Measurements from ENCODE around the gene RNU4-1. TPM values are rescaled to one million over a fixed set of nuclear protein-coding genes. Genes with fewer than 3 reads are reported as not detected.

RNU4-1 gene
- polyA plus RNA-seq, 1 donor: not detected

DNA sequence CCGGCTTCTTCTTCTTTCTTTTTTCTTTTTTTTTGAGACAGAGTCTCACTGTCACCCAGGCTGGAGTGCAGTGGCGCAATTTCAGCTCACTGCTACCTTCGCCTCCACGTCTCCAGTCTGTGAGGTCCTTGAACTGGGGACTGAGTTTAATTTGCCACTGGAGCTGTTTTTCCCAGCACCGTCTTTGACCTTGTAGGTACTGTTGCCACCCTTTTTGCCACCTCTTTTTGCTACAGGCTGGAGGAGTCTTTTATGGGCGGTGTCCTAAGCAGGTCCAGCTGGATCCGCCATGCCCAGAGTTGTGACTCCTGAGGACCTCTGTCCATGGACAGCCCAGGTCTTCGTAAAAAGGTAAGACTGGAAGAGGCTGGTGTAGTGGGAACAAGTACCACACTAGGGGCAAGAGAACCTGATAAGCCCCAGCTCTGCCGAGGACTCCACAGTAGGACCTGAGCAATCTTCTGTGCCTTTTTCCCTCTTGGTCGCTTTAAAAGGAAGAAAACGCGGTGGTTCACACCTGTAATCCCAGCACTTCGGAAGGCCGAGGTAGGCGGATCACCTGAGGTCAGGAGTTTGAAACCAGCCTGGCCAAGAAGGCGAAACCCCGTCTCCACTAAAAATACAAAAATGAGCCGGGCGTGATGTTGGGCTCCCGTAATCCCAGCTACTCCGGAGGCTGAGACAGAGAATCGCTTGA is 2.3 kb downstream of the RNU4-1 start:
- DNase-seq (ENCODE audit: low read depth): no peak

DNA sequence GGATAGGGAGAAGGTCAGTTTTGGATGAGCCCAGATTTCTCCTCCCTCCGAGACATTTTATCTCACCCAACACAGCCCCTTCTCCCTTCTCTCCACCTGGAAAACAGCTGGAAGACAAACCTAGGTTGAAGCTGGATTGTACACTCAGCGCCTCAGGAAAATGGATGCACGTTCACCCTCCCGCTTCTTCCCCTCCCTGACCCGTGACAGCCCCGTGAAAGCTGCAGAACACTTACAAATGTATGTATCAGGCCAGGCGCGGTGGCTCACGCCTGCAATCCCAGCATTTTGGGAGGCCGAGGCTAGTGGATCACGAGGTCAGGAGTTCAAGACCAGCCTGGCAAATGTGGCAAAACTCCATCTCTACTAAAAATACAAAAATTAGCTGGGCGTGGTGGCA is 5.5 kb downstream of the RNU4-1 start:
- no peak for DNase-seq (ENCODE audit: low read depth)

DNA sequence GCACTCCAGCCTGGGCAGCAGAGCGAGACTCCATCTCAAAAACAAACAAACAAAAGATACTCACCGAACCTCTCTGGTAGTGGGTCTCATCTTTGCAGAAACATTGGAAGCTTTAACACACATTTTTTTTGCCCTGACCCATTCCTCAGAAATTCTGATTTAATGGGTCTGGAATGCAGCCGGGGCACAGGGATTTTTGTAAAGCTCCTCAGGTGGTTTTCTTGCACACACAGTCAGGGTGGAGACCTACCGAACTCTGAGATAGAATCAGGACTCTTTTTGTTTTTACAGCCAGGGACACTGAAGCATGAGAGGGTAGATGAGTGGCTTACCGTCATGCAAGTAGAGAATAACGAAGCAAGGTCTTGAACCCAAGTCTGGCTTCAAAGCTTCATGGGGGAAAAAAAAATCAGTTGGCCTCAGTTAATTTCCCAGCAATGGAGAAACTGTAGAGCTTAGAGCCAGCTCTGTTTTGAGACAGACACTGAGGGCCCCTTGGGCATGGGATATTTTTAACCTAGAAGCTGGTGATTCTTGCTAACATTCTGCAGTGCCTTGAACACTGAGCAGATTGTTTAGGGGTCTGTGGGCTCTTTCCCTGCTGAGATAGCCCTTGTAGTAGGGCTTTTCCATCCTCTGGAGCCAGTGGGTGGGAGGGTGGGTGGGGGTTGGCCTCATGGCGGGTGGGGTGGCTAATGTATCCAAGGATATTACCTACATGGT is 6.1 kb downstream of the RNU4-1 start:
- no peak for DNase-seq (ENCODE audit: low read depth)

- DNase-seq (ENCODE audit: low read depth): no peak
These were observed 8.7 kb downstream of the RNU4-1 start for GRCh38 chr12:120284381-120284780.

DNA sequence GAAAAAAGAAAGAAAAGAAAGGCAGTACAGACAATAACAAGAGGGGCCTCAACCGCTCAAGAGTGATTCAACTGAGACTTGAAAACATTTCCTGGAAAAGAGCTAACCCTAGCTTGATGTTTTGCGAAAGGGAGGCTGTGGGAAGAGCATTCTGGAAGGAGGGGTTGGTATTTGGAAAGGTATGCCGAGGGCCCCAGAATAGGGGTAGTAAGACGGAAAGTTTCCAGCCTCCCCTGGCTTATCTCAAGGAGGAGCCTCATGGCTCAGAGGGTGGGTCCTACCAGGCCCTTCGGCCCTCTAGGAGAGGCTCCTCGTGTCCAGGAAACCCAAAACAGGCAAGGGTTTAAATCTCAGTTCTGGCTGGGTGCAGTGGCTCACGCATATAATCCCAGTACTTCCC is 9.7 kb downstream of the RNU4-1 start:
- no peak for DNase-seq (ENCODE audit: low read depth)

DNA sequence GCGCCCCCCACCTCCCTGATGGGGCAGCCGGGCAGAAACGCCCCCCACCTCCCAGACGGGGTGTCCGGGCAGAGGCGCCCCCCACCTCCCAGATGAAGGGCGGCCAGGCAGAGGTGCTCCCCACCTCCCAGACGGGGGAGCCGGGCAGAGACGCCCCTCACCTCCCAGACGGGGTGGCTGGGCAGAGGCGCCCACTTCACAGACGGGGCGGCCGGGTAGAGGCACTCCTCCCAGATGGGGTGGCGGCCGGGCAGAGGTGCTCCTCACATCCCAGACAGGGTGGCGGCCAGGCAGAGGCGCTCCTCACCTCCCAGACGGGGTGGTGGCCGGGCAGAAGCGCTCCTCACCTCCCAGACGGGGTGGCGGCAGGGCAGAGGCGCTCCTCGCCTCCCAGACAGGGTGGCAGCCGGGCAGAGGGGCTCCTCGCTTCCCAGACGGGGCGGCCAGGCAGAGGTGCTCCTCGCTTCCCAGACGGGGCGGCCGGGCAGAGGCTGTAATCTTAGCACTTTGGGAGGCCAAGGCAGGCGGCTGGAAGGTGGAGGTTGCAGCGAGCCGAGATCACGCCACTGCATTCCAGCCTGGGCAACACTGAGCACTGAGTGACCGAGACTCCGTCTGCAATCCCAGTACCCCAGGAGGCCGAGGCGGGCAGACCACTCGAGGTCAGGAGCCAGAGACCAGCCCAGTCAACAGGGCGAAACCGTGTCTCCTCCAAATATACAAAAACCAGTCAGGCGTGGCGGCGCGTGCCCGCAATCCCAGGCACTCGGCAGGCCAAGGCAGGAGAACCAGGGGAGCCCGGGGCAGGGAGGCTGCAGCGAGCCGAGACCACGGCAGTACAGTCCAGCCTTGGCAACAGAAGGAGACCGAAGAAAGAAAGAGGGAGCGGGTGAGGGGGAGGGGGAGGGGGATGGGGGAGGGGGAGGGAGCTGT is 14.6 kb downstream of the RNU4-1 start:
- no peak for DNase-seq (ENCODE audit: low read depth)

GRCh38 chr12:120276734-120277133 is 16.3 kb downstream of the RNU4-1 start:
- no peak for DNase-seq (ENCODE audit: low read depth)

DNA sequence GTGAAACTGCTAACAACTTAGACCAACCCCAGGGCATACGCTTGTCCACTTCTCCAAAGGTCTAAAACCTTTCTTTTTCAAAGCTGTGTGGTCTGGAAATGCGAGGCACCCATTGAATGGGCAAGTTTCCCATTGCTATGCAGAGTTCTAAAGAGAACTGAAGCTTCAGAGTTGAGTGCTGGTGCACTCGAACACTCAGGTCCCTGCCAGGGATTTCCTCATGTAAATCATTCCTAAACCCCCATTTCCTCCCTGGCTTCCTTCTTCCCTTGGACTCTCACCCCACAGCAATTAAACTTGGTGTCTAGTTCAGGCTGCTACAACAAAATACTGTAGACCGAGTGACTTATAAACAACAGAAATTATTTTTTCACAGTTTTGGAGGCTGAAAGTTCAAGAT is 25.3 kb downstream of the RNU4-1 start:
- no peak for DNase-seq (ENCODE audit: low read depth)

- DNase-seq (ENCODE audit: low read depth): no peak
These were observed 26.7 kb downstream of the RNU4-1 start for GRCh38 chr12:120266180-120266870.

GRCh38 chr12:120265473-120266179 is 27.4 kb downstream of the RNU4-1 start, which contains the start of gene PXN:
Gene PXN, minus strand, starts transcription at chr12:120265730. Its CDS starts 101 bp downstream, at chr12:120265629.
- no peak for DNase-seq (ENCODE audit: low read depth)

GRCh38 chr12:120264904-120265472 is 28.0 kb downstream of the RNU4-1 start:
- no peak for DNase-seq (ENCODE audit: low read depth)

GRCh38 chr12:120264086-120264903 is 28.7 kb downstream of the RNU4-1 start:
- DNase-seq (ENCODE audit: low read depth): no peak

- no peak for DNase-seq (ENCODE audit: low read depth)
These were observed 29.3 kb downstream of the RNU4-1 start for GRCh38 chr12:120263748-120264085.

GRCh38 chr12:120262852-120263747 is 29.9 kb downstream of the RNU4-1 start:
- DNase-seq (ENCODE audit: low read depth): no peak

- DNase-seq (ENCODE audit: low read depth): no peak
These were observed 30.8 kb downstream of the RNU4-1 start for GRCh38 chr12:120261951-120262851.

- DNase-seq (ENCODE audit: low read depth): no peak
These were observed 32.4 kb downstream of the RNU4-1 start for GRCh38 chr12:120260607-120261006.

DNA sequence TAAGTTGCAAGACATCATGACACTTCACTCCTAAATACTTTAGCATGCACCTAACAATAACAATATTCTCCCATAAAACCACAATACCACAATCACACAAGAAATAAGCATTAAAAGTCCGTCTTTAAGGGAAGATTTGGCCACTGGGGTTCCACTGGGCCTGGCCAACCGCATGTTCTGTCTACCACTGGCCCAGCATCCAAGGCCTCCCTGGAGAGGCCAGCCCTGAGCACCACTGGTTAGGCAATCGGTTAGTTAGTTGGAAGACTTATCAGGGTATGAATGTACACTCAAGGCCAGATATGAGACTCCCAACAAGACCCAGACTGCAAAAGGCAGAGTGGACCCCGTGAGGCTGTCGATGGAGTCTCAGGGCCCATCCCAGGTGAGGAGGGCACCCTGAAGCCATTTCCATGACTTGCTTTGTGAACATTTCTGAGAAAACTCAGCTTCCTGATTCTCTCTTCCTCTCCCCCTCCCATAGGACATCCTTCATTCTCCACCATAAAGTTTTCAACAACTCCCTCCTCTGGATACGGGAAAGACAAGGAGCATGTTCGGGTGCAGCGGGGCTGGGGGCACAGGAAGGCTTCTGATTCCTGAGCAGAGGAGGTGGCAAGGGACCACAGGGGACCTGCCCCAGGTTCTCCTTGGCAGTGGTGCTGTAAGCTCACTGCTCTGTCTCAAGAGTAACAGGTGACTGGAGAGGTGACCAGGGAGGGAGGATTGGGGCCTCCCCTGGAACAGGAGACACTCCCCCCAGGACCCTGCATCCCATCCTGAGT is 33.4 kb downstream of the RNU4-1 start:
- no peak for DNase-seq (ENCODE audit: low read depth)
